Stimulated activated CD4-positive, alpha-beta T cell treated with anti-CD3 and anti-CD28 coated beads, Interleukin-15, amount 100 ng/mL, for 48 hours (primary cell): ENCODE measurements around the gene ENPP7.
A peak's percentile ranks its signal among the peaks of the same experiment; 100 is the strongest.
"Not testable (repeated sequence)": the region's sequence is repeated elsewhere in the genome, so short reads cannot be mapped to it uniquely, and the experiment has no call there.

Source experiments
- DNase-seq, 2 donors: peaks; one replicate each; pipeline ENCODE4 v3.0.0-alpha.2; 2020; ENCODE audit warnings: low read depth in 2 of 2

ENPP7 gene

GRCh38 chr17:79749156-79749815 lies 18.5 kb downstream of the ENPP7 start:
- no peak for DNase-seq

GRCh38 chr17:79749958-79750357 lies 19.2 kb downstream of the ENPP7 start:
- no peak for DNase-seq

GRCh38 chr17:79750650-79751545 lies 20.2 kb downstream of the ENPP7 start:
- no peak for DNase-seq

GRCh38 chr17:79752175-79752574 lies 21.4 kb downstream of the ENPP7 start:
- peak in 1 of 2 donors; percentile 29 for DNase-seq

- no peak for DNase-seq
Measured at GRCh38 chr17:79754370-79754769, 23.6 kb downstream of the ENPP7 start.

GRCh38 chr17:79754903-79755302 lies 24.2 kb downstream of the ENPP7 start:
- DNase-seq = not testable (repeated sequence)

- DNase-seq = no peak
Measured at GRCh38 chr17:79755591-79755990, 24.8 kb downstream of the ENPP7 start.

- DNase-seq = no peak
Measured at GRCh38 chr17:79757140-79757745, 26.5 kb downstream of the ENPP7 start.

- DNase-seq = no peak
Measured at GRCh38 chr17:79758271-79758670, 27.5 kb downstream of the ENPP7 start.

GRCh38 chr17:79760197-79760906 lies 29.6 kb downstream of the ENPP7 start:
- no peak for DNase-seq

GRCh38 chr17:79761894-79762589 lies 31.3 kb downstream of the ENPP7 start:
- no peak for DNase-seq

GRCh38 chr17:79765708-79766107 lies 35.0 kb downstream of the ENPP7 start:
- no peak for DNase-seq

- no peak for DNase-seq
Measured at GRCh38 chr17:79769570-79770506, 39.1 kb downstream of the ENPP7 start.

- no peak for DNase-seq
Measured at GRCh38 chr17:79771276-79771675, 40.5 kb downstream of the ENPP7 start.

- DNase-seq = not testable (repeated sequence)
Measured at GRCh38 chr17:79772726-79773125, 42.0 kb downstream of the ENPP7 start.

GRCh38 chr17:79774561-79774975 lies 43.8 kb downstream of the ENPP7 start:
- no peak for DNase-seq

GRCh38 chr17:79775632-79776031 lies 44.9 kb downstream of the ENPP7 start:
- DNase-seq = no peak

- DNase-seq = no peak
Measured at GRCh38 chr17:79776376-79777119, 45.8 kb downstream of the ENPP7 start.

- no peak for DNase-seq
Measured at GRCh38 chr17:79777120-79777893, 46.6 kb downstream of the ENPP7 start.
